CD4-positive, alpha-beta T cell (primary cell): ENCODE data around the gene UBTD2. TPM values are rescaled to one million over a fixed set of nuclear protein-coding genes. Genes with fewer than 3 reads are reported as not detected.

Experiments used
- ATAC-seq: fragments of 200-7000 bp; cut with Tn5 transposase; one replicate; pipeline ENCODE4 v1.10.0; 2022; ENCODE audit warnings: mild to moderate bottlenecking; ENCODE audit not compliant: poor library complexity
- CTCF ChIA-PET: fragments of 350-600 bp; sonication (Branson Sonifier 250); formaldehyde crosslinking; loops from one replicate; lab custom pipeline; 2021; ENCODE audit warnings: antibody characterized with exemption, inconsistent platforms; lab: Charles Lee
- POLR2A ChIA-PET: fragments of 350-600 bp; sonication (Branson Sonifier 250); formaldehyde crosslinking; loops from one replicate; lab custom pipeline; 2021; ENCODE audit warnings: antibody characterized with exemption, inconsistent platforms; lab: Charles Lee
- DNase-seq, 14 experiments: peaks; one replicate each; pipeline ENCODE4 v3.0.0-alpha.2; 2013 to 2020; ENCODE audit warnings: mixed read lengths in 2 of 14
- H3K27ac ChIP-seq, 2 donors: one replicate each; pipeline versions ENCODE4 v1.5.1 to v1.7.0; 2013; ENCODE audit warnings: low read length in 2 of 2, low read depth in 1 of 2, mild to moderate bottlenecking in 1 of 2
- H3K27me3 ChIP-seq, 2 experiments: 1 replicate in 1 of 2; 2 replicates in 1 of 2; pipeline versions ENCODE4 v1.6.1 to v1.7.0; 2013; ENCODE audit warnings: low read length in 2 of 2, control low read depth in 1 of 2, mild to moderate bottlenecking in 1 of 2, moderate library complexity in 1 of 2; ENCODE audit not compliant: insufficient read depth in 2 of 2, control insufficient read depth in 1 of 2
- H3K36me3 ChIP-seq: one replicate; pipeline ENCODE4 v1.6.1; 2013; ENCODE audit warnings: low read length, control low read depth; ENCODE audit not compliant: insufficient read depth
- H3K4me1 ChIP-seq: one replicate; pipeline ENCODE4 v1.6.1; 2013; ENCODE audit warnings: low read length, control low read depth; ENCODE audit not compliant: insufficient read depth
- H3K4me3 ChIP-seq: one replicate; pipeline ENCODE4 v1.5.1; 2013; ENCODE audit warnings: mild to moderate bottlenecking, low read length, moderate library complexity
- H3K9me3 ChIP-seq, 2 experiments: 1 replicate in 1 of 2; 2 replicates in 1 of 2; pipeline versions ENCODE4 v1.6.1 to v1.7.0; 2013; ENCODE audit warnings: low read length in 2 of 2, mild to moderate bottlenecking in 2 of 2, control low read depth in 1 of 2, moderate library complexity in 1 of 2; ENCODE audit not compliant: control insufficient read depth in 1 of 2, insufficient read depth in 1 of 2
- H3K27ac Mint-ChIP-seq: one replicate; pipeline ENCODE4 v1.8.0; 2020; ENCODE audit warnings: mixed read lengths
- H3K27me3 Mint-ChIP-seq: one replicate; pipeline ENCODE4 v1.8.0; 2021; ENCODE audit warnings: mixed read lengths
- H3K36me3 Mint-ChIP-seq: one replicate; pipeline ENCODE4 v1.8.0; 2021; ENCODE audit warnings: low read depth, mixed read lengths
- H3K4me1 Mint-ChIP-seq: one replicate; pipeline ENCODE4 v1.8.0; 2021; ENCODE audit warnings: low read depth, mixed read lengths
- H3K4me3 Mint-ChIP-seq: one replicate; pipeline ENCODE4 v1.8.0; 2020; ENCODE audit warnings: mild to moderate bottlenecking, mixed read lengths
- H3K9me3 Mint-ChIP-seq: one replicate; pipeline ENCODE4 v1.8.0; 2020; ENCODE audit warnings: mixed read lengths
- CTCF ChIP-seq: fragments of 200-600 bp; IDR thresholded peaks from one replicate; pipeline ENCODE4 v1.8.0; 2022; ENCODE audit warnings: antibody characterized with exemption, mild to moderate bottlenecking
- intact Hi-C, 2 experiments: fragments of 100-400 bp; cut with DNase I in 1 of 2; cut with micrococcal nuclease in 1 of 2; formaldehyde crosslinking; loops; one replicate each; pipeline versions ENCODE4 v1.15.1 to v1.9.0; 2023 to 2025; cut with DNase I, micrococcal nuclease
- total RNA-seq, 174 experiments: library from RNA in 2 of 174; stranded (reverse) in 2 of 174; gene quantifications; one replicate each; pipeline ENCODE4 v1.2.3 and lab custom pipeline; 2021 to 2026

Gene UBTD2
- total RNA-seq, 2 experiments from 2014 or later = 0.66 to 1.1 TPM

- no peak overlapping the region for H3K27ac ChIP-seq
- Mint-ChIP-seq H3K9me3 (no peaks in the 10 kb centered on the region), H3K27ac (peak overlapping the region; percentile 76), H3K27me3 (no peaks in the 10 kb centered on the region), H3K4me1 (peaks cover 29% of the 10 kb centered on the region), H3K4me3 (peak overlapping the region; percentile 34), H3K36me3 (peaks cover 38% of the 10 kb centered on the region)
- no peak for TF ChIP-seq CTCF
- H3K4me3 ChIP-seq = peak overlapping the region; percentile 99
- intact Hi-C loops = loop anchor here (1.0 to 10.0 kb wide), 13 partner anchors 10 to 866 kb away; partner anchors contain the start of genes FBXW11 (in 2 of the 2), CREBRF (in 1 of the 2), DUSP1 (in 1 of the 2) and UBTD2 (in 1 of the 2)
- H3K36me3 ChIP-seq = peaks cover 4% of the 10 kb centered on the region
- no peak for ATAC-seq
- no peaks in the 10 kb centered on the region for H3K27me3 ChIP-seq
- H3K9me3 ChIP-seq = no peaks in the 10 kb centered on the region
- peaks cover 29% of the 10 kb centered on the region for H3K4me1 ChIP-seq
- CTCF ChIA-PET = interaction anchor here (0.8 to 6.3 kb wide), 20 partner anchors 11 to 277 kb away, joined by 3 to 85 read pairs (median 6); partner anchors contain the start of gene FBXW11
- no peak for DNase-seq
- POLR2A ChIA-PET = interaction anchor here (0.9 to 9.0 kb wide), 20 partner anchors 13 to 277 kb away, joined by 3 to 592 read pairs (median 6); partner anchors contain the start of gene FBXW11
Measured at GRCh38 chr5:172188893-172189692, 94.5 kb downstream of the UBTD2 start.

GRCh38 chr5:172188033-172188892, 95.3 kb downstream of the UBTD2 start, which contains the start of gene STK10:
Gene STK10, minus strand, starts transcription at chr5:172188224. Its CDS starts 182 bp downstream, at chr5:172188042.
- Histone ChIP-seq H3K4me1 (peaks cover 37% of the 10 kb centered on the region), H3K36me3 (peaks cover 8% of the 10 kb centered on the region), H3K9me3 (no peaks in the 10 kb centered on the region), H3K4me3 (peak within 1 kb of the TSS; percentile 99), H3K27ac (peak within 1 kb of the TSS; percentile 89 to 98), H3K27me3 (no peaks in the 10 kb centered on the region)
- ChIA-PET POLR2A (interaction anchor here (0.6 to 9.0 kb wide), 21 partner anchors 12 to 953 kb away, joined by 3 to 592 read pairs (median 6); partner anchors contain the start of gene FBXW11), CTCF (interaction anchor here (0.7 to 6.3 kb wide), 26 partner anchors 10 to 277 kb away, joined by 3 to 85 read pairs (median 5); partner anchors contain the start of genes FBXW11 and UBTD2)
- DNase-seq = peak; percentile 79 to 95 (median 86)
- intact Hi-C loops = loop anchor here (1.0 to 10.0 kb wide), 13 partner anchors 9 to 867 kb away; partner anchors contain the start of genes FBXW11 (in 2 of the 2), CREBRF (in 1 of the 2), DUSP1 (in 1 of the 2) and UBTD2 (in 1 of the 2)
- Mint-ChIP-seq H3K9me3 (no peaks in the 10 kb centered on the region), H3K36me3 (peaks cover 46% of the 10 kb centered on the region), H3K4me1 (peaks cover 37% of the 10 kb centered on the region), H3K27me3 (no peaks in the 10 kb centered on the region), H3K4me3 (peak within 1 kb of the TSS; percentile 100), H3K27ac (peak within 1 kb of the TSS; percentile 98)
- ATAC-seq = peak; percentile 74
- TF ChIP-seq CTCF = peak; percentile 92
